Left forelimb (tissue), 1 donor: ENCODE results near the gene MS4A7.
"Not testable (repeated sequence)": the region's sequence is repeated elsewhere in the genome, so short reads cannot be mapped to it uniquely, and the experiment has no call there.

Experiments used
- DNase-seq: peaks from one replicate; pipeline ENCODE4 v3.0.0-alpha.2; 2018; ENCODE audit warnings: low spot score

The MS4A7 gene

DNA sequence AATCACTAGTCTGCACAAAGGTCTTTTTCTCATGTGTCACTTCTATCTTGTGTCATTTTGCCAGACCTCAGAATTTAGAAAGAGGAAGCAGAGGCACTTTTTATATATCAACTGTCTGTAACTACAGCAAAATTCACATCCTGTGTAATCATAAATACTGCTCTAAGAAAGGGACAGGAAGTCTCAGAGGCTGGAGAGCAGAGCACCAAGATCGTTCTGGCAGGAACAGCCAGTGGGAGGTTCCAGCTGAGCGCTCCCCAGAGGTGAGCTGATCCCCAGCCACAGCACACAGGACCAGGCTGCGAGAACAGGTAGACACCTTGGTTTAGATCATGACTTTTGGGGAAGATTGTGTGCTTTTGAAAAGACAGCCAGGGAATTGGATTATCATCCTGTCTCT is at the start of gene MS4A7:
MS4A7 (plus strand) TSS at position 179 of the 400 bp plus-strand sequence. CDS start 4,610 bp downstream, outside the sequence.
- DNase-seq, result no peak

DNA sequence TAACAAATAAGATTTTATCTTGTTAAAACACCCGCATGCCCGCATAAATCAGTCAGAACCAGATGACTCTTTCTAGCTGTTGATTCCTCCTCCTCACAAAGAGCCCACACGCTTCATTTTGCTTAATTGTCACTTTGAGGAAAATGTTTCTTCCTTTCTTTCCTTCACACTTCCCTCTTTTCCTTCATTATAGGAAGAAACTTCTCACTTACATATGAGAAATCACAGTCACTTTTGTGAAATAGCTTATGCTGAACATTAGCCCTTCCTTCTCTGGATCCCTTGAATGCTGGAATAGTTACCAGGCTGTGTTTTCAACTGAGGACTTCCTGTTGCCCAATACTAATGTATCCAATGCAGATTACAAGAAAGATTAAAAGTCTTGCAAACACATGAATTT is 45.5 kb upstream of the MS4A7 start:
- DNase-seq, result no peak

DNA sequence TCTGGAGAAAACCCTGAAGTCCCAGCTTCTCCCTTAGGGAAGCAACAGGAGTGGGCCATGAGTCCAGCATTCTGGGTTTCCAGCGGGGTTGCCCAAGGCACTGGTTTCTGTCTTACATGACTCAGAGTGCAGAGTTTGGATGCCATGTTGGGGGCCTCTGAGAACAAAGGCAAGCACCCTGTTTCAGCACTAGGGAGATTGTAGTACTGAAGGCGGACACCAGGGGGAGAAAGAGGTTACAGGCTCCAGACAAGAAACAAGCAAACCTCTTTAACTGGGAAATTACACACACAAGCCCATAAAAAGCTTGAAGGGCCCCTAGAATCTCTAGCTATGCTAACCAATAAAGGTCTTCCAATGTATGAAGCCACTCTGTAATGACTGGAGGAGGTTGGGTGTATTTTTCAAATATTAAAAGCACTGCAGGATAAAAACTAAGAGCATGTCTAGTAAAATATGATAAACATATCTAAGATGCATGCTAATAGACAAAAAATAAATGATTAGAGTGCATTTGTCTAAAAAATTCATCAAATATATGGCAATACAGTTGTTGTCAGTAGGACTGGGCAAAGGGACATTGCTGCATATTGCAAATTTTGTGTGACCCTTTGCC is 44.2 kb upstream of the MS4A7 start:
- DNase-seq, result no peak

DNA sequence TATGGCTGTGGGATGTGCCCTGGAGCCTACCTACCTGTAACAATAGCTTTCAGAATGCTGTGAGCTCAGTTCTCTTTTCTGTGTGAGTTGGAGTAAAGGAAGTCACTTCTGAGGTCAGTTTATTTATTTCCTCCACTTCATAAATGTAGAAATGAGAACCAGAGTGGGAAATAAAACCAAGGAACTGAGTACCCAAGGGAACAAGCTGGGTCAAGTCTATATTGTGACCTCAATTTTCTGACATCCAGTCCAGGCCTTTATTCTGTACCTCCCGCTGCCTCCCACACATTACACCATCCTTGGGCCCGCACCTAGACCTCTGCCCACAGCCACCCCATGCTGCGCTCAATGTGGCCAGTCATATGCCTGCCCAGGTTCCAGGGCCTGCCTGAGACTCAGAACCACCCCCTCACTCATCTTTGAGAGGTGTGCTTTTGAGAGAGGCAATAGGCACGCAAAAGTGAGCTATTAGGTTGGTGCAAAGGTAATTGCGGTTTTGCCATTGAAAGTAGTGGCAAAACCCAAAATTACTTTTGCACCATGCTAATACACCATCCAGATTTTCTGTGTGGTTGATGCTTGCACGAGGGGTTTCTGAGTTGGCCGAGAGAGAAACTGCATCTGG is 41.5 kb upstream of the MS4A7 start:
- no peak for DNase-seq

DNA sequence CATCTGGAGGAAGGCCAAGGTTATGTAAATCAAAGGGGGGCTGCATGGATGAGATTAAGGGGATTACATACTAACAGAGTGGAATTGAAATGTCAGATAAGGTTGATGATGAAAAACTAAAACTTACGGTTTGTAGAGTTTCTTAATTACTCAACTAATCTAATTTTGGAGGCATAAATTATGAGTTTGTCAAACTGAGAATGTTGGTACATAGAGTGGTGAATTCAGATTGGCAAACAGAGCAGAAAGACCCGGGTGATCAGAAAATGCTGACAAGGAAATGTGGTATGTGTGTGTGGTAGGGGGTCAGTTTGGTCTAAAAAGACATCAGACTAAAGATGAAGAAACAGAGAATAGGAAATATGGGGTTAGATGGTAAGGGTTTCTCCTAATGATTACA is 40.3 kb upstream of the MS4A7 start:
- DNase-seq, result no peak

DNA sequence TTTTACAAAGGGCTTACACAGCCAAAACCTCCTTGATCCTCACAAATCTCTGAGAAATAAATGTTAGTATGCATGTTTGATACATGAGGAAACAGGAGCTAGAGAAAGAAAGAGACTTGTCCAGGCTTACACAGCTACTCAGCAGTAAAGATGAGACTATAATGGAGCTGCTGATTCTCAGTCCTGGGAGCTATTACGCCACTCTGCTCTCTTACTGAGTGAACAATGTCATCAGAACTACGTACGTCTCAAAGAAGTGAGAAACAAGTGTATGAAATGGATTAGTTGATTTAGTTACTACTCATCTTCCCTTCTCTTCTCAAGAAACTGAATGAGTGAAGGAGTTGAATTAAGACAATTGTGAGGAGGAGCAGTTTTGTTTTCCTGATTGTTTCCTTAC is 39.0 kb upstream of the MS4A7 start:
- DNase-seq, result no peak

DNA sequence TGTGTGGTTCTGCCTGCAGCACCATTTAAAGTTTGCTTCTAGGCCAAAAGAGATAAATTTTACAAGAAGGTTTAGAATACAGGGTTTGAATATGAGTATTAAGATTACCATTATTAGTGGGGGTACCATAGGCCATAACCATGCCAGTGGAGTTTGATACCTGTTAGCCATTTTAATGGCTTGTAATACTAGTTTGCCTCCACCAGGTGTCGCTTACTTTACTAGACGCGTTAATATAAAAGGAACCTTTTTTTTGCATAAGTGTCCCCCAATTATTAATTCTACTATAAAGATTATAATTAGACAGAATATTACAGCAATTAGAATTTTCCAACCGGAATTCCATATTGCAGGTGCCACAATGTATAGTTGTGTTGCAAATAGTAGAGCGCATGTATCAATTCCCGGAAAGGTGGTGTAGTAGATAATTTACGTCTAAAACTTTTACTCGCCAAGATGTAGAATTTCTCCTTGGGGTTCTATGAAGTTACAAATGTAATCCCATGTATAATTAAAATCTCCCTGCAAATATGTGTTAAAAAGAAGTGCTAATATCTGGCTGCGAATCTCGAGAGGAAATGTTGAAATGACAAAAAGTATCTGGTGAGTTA is 35.1 kb upstream of the MS4A7 start:
- DNase-seq, result no peak

DNA sequence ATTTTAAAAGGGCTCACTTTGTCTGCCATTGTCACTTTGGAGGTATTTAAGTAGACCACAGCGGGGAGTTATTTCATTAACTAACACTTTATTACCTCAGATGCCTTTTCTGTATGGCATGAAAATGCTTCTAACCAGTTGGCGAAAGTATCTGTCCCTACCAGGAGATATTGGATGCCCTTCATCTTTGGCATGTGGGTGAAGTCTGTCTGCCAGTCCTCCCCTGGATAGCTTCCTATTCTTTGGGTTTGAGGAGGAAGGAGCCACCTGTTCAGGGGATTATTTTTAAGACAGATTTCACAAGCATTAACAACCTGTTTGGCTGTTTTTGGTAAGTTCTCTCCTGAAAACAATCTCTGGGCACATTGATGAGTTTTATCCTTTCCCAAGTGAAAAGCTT is 34.2 kb upstream of the MS4A7 start:
- DNase-seq, result no peak

DNA sequence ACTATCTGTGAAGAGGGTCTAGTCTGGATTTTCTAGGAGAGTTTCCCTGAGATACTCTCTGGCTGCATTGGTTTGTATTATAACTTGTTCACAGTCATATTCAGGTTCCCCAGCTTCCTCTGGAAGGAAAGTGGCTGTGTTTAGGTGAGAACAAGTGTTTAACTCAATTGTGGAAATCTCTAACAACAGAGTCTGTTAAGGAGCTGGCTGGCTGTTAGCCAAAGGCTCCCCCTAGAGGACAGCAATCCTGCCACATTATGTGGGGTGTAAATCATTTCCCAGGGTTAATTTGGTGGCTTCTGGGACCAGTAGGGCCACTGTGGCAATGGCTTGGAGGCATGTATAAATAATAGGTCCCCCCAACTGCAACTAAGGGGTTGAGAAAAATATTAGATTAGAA is 32.8 kb upstream of the MS4A7 start:
- no peak for DNase-seq

- DNase-seq, result no peak
These were observed 31.1 kb upstream of the MS4A7 start for GRCh38 chr11:60347084-60347797.

- DNase-seq, result no peak
These were observed 30.2 kb upstream of the MS4A7 start for GRCh38 chr11:60348116-60348515.

DNA sequence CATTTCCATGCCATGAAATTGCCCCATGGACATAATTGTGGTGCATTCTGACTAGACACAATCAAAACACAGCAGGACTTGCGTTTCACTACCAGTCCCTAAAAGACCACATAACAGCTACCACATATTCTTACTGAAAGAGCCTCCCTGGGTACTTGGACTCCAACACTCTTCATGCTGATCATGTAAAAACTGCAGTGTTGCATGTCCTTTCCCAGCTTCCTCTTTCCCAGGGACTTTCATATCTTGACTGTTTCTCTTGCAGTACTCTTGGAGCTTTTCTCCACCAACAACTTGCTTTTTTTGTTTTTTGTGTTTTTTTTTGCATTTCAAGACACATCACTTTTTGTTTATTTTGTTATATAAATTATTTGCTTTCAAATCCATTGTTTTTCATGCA is 28.3 kb upstream of the MS4A7 start:
- no peak for DNase-seq

- no peak for DNase-seq
These were observed 20.6 kb upstream of the MS4A7 start for GRCh38 chr11:60357771-60358170.

- DNase-seq, result no peak
These were observed 17.7 kb upstream of the MS4A7 start for GRCh38 chr11:60360621-60361020.

- DNase-seq, result no peak
These were observed 16.1 kb upstream of the MS4A7 start for GRCh38 chr11:60362241-60362640.

DNA sequence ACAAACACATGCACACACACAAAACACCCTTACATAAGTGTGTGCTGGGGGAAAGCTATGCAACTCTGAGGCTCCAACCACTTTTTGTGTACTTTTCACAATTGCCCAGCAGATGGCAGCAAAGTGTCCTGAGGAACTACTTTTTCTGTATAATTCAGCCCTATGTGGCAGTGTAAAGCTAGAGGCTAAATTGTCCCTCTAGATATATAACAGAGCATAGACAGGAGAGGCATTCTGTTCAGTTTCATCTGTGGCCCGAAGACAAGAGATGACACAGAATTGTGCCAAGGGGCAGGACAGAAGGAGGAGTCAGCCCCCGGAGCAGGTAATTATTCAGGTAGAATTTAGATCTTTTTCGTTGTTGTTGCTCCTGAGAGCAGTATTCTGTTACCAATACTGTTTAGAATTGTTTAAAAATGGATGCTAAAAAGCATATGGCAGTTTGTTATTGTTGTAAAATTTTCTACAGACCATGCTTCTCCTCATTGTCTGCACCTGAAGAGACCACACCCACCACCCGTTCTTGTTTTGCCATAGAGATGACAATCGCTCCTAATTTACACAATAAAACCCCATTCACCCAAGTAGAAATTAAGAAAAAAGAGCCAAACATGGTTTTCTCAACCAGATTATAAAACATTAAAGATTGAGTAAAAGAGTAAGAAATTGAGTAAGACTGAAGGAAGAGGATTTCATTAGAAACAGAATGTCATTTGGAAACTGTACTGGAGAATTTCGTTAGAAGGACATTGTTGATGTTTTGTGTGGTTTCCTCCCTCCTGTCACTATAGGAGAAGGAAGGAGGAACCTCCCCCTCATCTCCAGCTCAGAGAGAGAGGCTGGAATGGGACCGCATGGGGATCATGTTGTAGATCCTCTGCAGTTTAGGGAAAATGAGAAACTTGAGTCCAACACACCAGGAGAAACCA is 14.5 kb upstream of the MS4A7 start:
- DNase-seq, result no peak

DNA sequence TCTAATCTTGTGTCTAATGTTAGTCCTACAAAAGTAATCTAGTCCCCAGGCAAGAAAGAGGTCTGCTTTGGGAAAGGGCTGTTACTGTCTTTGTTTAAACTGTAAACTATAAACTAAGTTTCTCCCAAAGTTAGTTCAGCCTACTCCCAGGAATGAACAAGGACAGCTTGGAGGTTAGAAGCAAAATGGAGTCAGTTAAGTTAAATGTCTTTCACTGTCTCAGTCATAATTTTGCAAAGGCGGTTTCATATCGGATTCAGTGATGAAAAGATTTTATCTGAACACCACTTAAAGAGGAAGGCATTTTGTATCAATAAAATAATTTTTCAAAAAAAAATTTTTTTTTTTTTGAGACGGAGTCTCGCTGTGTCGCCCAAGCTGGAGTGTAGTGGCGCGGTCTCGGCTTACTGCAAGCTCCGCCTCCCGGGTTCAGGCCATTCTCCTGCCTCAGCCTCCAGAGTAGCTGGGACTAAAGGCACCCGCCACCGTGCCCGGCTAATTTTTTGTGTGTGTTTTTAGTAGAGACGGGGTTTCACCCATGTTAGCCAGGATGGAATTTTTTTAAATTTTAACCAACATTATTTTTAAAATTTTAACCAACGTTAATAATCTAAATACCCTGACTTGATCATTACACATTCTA is 11.9 kb upstream of the MS4A7 start:
- not testable (repeated sequence) for DNase-seq

DNA sequence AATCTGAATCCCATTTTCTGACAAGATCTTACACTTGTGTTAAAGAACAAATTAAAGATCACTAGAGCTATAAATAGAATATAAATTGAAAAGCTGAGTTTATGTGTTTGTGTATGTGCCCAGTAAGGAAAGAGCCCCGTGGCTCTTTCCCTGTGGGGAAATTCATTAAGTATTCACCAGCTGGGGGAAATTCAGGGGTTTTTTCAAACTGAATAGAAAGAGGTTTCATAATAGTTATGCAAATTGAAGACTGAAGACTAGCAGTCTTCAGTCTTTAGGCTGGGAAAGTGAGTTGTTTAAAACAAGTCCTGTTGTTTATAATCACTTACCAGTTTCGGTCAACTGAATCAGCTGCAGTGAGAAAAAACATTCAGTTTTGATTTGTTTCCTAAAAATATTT is 11.3 kb upstream of the MS4A7 start:
- DNase-seq, result no peak

DNA sequence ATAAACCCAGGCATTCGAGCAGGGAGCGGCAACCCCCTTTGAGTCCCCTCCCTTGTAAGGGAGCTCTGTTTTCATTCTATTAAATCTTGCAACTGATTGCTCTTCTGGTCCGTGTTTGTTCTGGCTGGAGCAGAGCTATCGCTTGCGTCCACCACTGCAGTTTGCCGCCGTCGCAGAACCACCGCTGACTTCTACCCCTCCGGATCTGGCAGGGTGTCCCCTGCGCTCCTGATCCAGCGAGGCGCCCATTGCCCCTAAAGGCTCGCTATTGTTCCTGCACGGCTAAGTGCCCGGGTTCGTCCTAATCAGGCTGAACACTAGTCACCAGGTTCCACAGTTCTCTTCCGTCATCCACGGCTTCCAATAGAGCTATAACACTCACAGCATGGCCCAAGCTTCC is 10.4 kb upstream of the MS4A7 start:
- no peak for DNase-seq

GRCh38 chr11:60370252-60370810 is 8.0 kb upstream of the MS4A7 start:
- no peak for DNase-seq

- DNase-seq, result no peak
These were observed 7.5 kb upstream of the MS4A7 start for GRCh38 chr11:60370811-60371298.
